ENCODE results near the gene MOXD1.

MOXD1 gene

DNA sequence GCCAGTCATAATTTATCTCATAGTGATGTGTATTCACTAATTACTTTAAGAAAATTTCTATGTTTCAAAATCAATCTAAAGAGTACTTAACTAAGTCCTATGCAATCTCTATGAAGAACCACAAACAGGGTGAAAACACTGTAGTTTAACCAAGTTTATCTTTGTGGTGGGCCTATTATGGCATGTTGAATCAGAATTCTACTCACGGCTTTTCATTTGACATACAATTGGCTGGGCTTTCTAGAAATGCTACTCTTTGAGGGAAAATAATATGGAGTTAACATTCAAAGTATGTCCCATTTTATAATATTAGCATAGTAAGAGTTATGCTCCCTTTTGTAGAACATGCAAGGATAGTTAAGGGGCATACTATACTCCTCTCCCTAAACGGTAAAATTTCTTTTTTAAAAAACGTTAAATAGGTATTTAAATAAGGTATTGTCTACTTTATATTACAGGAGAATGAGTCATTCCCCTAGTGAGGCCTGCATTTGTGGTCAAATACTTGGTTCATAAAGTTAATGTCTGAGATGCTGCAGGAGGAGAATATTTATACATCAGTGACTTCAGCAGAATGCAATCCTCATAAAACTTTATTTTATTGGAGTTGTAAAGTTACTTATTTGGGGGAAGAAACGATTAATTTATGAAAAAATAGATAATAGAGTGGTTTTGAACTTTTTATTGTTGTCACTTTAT, 1.8 kb downstream of the MOXD1 start:
- DNase-seq = no peak

DNA sequence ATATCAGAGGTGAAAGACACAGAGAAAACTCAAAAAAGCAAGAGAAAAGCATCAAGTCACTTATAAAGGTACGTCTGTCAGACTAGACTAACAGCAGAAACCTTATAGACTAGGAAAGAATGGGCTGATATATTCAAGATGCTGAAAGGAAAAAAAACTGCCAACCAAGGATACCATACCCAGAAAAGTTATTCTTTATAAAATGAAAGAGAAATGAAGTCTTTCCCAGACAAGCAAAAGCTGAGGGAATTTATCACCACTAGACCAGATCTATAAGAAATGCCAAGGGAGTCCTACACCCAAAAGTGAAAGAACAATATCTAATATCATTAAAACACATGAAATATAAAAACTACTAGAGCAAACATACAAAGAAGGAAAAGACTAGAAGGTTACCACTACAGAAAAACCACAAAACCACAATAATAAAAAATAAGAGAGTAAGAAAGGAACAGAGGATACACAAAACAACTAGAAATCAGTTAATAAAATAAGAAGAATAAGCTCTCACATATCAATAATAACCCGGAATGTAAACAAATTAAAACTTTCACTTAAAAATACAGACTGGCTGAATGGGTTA, 6.2 kb downstream of the MOXD1 start:
- no peak for DNase-seq

DNA sequence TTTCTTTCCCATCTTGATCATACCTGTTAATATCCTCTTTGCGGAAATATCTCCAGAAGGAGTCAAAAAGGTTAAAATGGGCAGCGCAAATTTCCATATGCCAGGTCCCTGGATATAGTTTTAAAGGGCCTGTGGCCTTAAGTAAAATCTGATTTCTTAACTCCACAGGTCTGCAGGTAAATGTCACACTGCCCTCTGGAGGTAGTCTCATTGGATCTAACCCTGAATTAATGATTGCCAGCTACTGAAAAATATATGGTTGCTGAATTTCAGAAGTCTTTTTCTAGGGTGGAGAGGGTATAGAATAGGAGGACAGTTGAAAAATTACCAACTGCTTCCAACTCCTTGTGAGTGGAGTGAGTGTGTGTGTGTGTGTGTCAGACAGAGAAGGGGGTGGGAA, 8.5 kb downstream of the MOXD1 start:
- DNase-seq = no peak

- DNase-seq = no peak
Measured at GRCh38 chr6:132392270-132392646, 9.0 kb downstream of the MOXD1 start.

GRCh38 chr6:132391391-132392269, 9.6 kb downstream of the MOXD1 start:
- DNase-seq = peak in 1 of 56 donors; percentile 10

DNA sequence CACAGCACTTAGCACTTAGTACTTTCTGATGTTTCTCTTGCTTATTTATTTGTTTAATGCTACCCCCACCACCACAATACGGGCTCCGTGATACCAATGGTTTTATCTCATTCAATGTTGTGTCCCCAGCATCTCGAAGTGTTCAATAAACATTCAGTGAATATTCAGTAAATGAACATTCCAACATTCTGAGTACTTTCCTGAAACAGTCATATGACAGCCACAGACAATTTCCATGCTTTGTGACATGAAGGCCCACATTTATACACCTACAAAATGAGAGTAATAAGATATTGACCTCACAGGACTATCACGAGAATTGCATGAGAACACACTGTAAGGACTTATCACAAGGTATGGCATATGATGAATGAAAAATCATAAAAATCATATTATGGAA, 10.8 kb downstream of the MOXD1 start:
- no peak for DNase-seq

DNA sequence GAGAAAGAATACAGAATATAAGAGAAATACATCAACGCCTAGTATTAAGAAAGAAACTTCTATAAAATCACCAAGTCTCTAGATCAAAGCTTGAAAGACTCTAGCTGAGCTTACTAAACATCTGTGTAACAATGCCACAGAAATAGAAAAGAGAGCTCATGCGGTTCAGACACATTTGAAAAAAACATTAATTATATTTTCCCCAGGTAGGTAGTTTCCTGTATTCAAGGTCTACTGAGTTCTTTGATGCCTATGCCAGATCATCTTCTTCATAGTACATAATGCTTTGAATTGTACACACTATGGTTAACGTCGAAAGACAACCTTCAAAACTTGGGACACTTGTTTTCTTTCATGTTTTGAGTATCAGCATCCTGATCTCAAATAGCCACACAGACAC, 11.3 kb downstream of the MOXD1 start:
- DNase-seq = no peak

- DNase-seq = no peak
Measured at GRCh38 chr6:132388291-132388690, 13.0 kb downstream of the MOXD1 start.

DNA sequence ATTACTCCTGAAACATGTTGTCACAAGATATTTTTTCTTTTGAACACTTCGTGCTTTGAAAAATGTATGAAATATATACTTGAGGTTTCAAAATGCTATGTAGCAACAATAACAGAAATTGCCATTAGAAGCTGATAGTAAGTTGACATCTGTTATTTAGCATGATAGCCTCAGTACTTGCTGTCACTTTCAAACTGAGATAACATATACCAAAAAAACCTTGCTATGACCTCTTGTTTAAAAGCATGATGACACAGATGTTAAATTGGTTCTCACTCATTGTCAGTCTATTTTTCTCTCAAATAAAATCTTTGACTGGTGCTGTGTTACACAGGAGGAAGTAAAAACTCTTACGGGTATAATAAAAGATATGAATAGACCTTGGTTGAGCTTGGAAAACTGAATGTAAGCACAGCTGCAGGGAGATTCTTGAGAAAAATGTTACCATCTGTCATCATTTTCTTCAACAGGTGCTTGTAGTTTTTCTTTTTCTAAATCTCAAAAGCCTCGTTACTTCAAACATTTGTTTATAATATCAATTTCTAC, 18.6 kb downstream of the MOXD1 start:
- no peak for DNase-seq

DNA sequence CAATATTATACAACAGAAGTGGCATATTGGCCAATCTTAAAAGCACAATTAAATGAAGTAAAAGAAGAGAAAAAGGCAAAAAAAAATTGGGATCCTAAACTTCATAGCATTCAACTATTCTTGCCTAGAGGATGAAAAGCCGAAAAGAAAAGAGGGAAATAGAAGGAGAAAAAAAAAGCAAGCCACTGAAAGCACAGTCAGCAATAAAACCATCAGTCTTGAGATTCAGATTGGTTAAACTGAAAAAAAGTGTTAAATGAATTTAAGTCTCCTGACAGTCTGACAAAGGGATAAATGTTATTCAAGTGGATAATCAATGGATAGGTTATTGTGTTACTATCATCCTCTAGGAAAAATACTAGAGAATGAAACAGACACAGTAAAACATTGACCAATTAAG, 19.9 kb downstream of the MOXD1 start:
- DNase-seq = no peak

GRCh38 chr6:132380358-132381029, 20.8 kb downstream of the MOXD1 start:
- DNase-seq = no peak

DNA sequence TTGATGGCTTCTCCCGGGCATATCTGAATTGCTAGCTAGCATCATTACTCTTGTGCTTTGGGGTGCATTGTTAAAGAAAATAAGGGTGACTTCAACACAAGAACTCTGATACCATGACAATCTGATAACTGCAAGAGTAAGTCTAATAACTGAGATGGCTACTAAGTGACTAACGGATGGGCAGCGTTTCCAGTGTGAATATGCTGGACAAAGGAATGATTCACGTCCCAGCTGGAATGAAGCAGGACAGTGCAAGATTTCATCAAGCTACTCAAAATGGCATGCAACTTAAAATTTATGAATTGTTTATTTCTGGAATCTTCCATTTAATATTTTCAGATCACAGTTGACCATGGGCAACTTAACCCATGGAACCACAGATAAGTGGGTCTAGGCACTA, 31.7 kb downstream of the MOXD1 start:
- DNase-seq = peak in 7 of 56 donors; percentile 4 to 50 (median 8)

GRCh38 chr6:132368916-132369481, 32.3 kb downstream of the MOXD1 start:
- DNase-seq = no peak

DNA sequence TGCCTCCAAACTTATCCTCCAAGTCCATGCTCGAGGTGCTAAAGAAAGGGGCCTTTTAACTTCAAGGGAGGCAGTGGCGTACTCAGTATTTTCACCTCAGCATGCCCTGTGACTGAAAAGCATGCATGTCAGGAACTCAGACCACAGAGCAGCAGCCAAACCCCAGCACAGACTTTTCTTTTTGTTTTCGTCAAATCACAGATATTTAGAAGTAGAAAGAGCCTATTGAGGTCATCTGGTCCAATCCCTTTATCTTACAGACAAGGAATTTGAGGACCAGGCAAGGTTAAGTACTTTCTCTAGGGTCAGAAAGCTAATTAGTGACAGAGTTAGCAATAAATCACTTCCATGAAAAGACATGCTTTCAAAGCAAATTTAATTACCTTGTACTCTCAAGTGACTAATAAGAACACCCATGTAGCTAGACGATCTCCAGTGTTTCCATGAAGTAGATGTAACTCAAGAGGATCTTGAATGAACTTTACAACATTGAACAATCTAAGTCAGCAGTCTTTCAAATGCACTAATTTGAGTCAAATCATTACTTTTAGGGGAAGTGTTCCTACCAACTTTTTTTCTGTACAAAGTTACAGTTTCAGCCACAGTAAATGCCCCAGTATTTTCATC, 35.9 kb downstream of the MOXD1 start:
- no peak for DNase-seq

DNA sequence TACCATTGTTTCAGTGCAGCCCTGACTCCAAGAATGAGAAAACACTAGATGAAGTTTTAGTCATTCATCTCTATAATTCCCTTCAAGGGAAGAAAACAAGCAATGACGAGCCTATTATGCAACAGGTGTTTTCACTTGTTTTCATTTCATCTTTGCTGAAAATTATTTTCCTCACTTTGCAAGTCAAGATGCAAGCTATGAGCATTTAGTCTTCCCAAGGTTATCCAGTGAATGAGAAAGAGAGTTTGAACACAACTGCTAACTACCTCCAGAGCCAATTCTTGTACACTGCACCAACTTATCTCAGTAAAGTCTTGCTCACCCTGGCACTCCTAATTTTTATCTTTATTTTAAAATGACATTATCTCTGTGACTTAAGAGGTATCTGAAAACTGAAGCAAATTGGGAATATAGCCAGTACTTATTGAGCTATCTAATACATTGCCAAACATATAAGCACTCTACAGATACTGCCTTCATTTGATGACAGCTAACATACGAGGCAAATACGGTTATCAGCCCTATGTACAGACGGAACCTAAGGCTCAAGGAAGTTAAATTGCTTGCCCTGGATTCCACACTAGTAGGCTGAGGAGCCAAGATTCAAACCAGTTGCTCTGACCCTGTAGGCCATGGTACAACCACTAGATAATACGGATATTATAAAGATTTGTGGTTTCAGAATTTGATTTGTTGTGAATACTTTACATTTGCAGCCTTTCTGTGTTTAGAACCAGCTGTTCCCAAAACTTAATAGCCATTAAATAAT, 36.8 kb downstream of the MOXD1 start:
- no peak for DNase-seq

DNA sequence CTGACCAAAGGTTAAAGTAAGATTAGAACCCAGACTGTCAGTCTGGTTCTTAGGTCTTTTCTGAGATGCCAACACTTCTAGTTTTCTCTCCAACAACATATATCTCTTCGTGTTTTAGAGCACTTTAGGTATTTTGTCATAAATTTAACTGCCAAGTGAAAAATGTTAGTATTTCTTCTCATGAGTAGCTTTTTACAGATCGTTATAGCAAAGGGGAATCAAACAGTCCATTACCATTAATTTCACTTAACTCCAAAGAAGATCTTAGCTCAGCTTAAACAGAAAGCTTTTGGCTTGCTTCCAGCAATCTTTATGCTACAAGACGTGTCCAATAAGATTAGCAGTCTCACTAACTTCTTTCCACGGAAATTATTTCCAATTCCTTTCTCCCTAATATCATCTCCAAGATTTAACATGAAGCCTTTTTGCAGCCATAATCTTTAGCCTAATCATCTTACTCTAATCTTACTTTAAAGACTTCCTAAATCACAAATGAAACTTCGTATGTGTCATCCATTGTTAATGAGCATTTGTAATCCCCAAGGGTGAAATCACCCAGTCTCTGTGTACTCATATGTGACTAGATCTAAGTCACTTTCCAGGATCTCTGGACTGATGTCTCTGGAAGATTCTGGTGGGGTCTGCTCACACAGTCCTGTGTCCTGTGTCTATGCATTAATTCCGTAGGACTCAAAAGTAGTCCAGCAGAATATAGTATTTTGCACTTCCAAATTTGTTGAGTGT, 38.7 kb downstream of the MOXD1 start:
- no peak for DNase-seq

DNA sequence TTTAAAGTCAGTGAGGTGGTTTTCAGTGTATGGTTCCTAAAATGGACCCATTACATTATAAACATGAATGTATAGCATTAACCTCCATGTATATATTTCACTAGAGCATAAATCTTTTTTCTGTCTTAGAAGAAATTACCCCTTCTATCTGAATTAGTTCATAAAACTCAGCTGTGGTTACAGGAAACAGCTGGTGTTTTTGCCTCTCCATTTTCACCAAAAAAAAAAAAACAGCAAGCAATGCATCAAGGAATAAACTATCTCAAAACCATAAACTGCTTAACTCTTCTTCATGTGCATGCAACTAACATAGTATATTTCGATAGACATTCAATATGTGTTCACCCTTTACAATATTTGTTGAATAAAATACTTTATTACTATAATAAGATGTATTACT, 40.2 kb downstream of the MOXD1 start:
- DNase-seq = no peak

- DNase-seq = no peak
Measured at GRCh38 chr6:132359886-132360285, 41.4 kb downstream of the MOXD1 start.

- no peak for DNase-seq
Measured at GRCh38 chr6:132357120-132357519, 44.2 kb downstream of the MOXD1 start.

Data from nucleus accumbens (tissue), 56 donors.